AG04450 (cell line): ENCODE data around the gene DCLK1. TPM values are rescaled to one million over a fixed set of nuclear protein-coding genes. Genes with fewer than 3 reads are reported as not detected.

Experiments used
- CTCF ChIA-PET: fragments of 300-600, 350-600 bp; formaldehyde crosslinking; extraction: SDS; loops from one replicate; lab custom pipeline; 2022; ENCODE audit warnings: antibody characterized with exemption, inconsistent platforms; lab: Charles Lee
- POLR2A ChIA-PET: fragments of 350-600 bp; formaldehyde crosslinking; extraction: SDS; loops from one replicate; lab custom pipeline; 2021; ENCODE audit warnings: antibody characterized with exemption, inconsistent platforms; lab: Yijun Ruan, JAX
- DNase-seq: peaks from one replicate; pipeline ENCODE4 v3.0.0-alpha.2; 2011; ENCODE audit warnings: low read depth, low spot score
- H3K27ac ChIP-seq: one replicate; pipeline ENCODE4 v1.5.1; 2012; ENCODE audit warnings: low read depth, low read length, control low read depth
- H3K27me3 ChIP-seq: one replicate; pipeline ENCODE4 v1.6.0; 2012; ENCODE audit warnings: low read length; ENCODE audit not compliant: control insufficient read depth, insufficient read depth
- H3K4me3 ChIP-seq: 2 replicates; pipeline ENCODE4 v1.5.1; 2011; ENCODE audit warnings: mild to moderate bottlenecking, low read depth, low read length, control low read depth
- H3K9me3 ChIP-seq: 2 replicates; pipeline ENCODE4 v1.5.1; 2012; ENCODE audit warnings: low read length; ENCODE audit not compliant: control insufficient read depth, insufficient read depth
- polyA plus RNA-seq: library from polyadenylated mRNA; depleted of rRNA; stranded (reverse); fragments of >200 nt; gene quantifications from 2 replicates; pipeline ENCODE4 v1.2.3, GENCODE V29; 2011
- TF ChIP-seq, protein P1 (sequence below): IDR thresholded peaks from 2 replicates; pipeline ENCODE4 v1.5.1; 2011; ENCODE audit warnings: low read depth, low read length, control low read depth, inconsistent platforms

DCLK1 gene
- polyA plus RNA-seq, 1 experiment, result not detected

DNA sequence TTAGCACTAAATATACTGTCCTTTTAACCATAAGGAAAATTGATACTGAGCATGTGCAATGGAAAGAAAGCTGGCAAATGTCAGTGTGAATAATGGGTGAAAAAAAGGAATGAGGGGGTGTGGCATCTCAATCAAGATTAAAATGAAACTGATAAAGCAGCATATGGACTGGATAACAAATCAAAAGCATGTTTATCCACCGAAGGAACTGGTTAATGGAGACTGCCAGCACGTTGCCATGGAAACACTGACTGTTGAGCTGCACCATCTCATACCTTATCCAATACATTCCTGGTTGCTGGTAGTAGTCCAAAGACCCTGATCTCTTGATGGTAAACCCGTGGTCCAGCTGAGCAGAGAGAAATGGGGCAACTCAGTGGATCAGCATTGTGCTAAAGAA is 343.2 kb downstream of the DCLK1 start:
- Histone ChIP-seq H3K27ac (no peak overlapping the region), H3K9me3 (no peaks in the 10 kb centered on the region), H3K4me3 (no peak overlapping the region), H3K27me3 (no peaks in the 10 kb centered on the region)
- TF ChIP-seq, protein P1, sequence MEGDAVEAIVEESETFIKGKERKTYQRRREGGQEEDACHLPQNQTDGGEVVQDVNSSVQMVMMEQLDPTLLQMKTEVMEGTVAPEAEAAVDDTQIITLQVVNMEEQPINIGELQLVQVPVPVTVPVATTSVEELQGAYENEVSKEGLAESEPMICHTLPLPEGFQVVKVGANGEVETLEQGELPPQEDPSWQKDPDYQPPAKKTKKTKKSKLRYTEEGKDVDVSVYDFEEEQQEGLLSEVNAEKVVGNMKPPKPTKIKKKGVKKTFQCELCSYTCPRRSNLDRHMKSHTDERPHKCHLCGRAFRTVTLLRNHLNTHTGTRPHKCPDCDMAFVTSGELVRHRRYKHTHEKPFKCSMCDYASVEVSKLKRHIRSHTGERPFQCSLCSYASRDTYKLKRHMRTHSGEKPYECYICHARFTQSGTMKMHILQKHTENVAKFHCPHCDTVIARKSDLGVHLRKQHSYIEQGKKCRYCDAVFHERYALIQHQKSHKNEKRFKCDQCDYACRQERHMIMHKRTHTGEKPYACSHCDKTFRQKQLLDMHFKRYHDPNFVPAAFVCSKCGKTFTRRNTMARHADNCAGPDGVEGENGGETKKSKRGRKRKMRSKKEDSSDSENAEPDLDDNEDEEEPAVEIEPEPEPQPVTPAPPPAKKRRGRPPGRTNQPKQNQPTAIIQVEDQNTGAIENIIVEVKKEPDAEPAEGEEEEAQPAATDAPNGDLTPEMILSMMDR, result no peak
- CTCF ChIA-PET, result interaction anchor here (0.5 to 4.2 kb wide), 15 partner anchors 7 to 1683 kb away, joined by 3 to 83 read pairs (median 8); no protein-coding TSS in a partner anchor
- DNase-seq, result no peak
- POLR2A ChIA-PET, result no interaction called here

DNA sequence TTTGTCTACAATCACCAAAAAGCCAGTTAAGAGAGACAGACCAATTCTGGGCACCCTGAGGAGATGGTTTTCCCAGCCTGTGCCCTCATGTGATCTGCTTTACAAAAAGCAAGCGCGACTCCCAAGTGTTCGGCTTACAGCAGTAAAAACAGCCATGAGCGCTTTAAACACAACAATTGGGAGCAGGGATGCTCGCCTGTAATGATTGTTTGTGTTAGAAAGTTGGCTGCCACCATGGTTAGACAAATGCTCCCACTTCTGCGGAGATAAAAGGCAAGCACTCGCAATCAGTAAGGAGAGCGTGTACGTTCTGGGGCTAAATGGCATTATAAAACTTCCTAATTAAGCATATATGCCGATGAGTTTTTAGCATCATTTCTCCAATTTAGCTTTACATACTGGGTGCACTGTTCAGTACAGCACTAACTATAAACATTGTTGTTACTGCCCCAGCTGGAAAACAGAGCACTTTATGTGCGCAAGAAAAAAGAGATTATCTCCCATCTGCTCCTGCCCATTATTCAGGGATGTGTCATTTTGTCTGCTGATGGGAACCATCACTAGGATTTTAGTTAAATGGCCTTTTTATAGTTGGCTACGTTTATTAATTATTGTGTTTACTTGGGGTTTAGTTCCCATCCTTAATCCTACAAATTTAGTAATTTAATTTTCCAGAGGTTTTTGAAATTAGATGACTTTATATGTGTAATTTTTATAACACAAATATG is 345.4 kb downstream of the DCLK1 start:
- no peaks in the 10 kb centered on the region for H3K27me3 ChIP-seq
- DNase-seq, result no peak
- POLR2A ChIA-PET, result no interaction called here
- H3K27ac ChIP-seq, result no peak overlapping the region
- TF ChIP-seq, protein P1, result no peak
- no peak overlapping the region for H3K4me3 ChIP-seq
- no peaks in the 10 kb centered on the region for H3K9me3 ChIP-seq
- CTCF ChIA-PET, result interaction anchor here (0.8 to 1.2 kb wide), 2 partner anchors 65 to 169 kb away, joined by 3 read pairs; no protein-coding TSS in a partner anchor

DNA sequence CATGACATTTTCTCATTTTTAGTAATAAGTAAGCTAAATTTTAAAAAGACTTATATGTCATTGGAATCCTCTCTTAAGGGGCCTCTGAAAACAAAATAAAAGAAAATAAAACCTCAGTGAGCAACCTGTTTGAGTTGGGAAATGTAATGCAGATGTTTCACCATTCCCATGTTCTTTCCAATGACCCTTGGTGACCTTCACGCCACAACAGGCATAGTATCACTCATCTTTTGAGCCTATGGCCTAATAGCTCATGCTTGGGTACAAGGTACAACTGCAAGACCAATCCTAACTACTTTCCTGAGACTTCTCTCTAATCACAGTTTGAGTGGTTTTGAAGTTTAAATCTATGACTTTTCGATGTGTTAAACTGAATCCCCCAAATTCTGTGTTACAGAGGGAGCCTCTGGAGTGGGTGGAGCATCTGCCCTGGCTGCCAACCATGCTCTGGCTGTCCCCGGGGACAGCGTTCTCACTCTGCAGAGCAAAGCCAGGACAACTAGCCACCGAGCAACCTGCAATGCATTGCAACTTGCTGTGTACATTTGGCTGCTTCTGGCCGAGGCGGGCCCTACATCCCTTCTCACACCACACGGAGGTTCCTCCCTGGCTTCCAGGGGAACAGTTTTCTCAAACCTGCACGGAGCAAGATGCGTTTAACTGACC is 346.8 kb downstream of the DCLK1 start:
- H3K27me3 ChIP-seq, result no peaks in the 10 kb centered on the region
- H3K27ac ChIP-seq, result no peak overlapping the region
- no peaks in the 10 kb centered on the region for H3K9me3 ChIP-seq
- ChIA-PET CTCF (interaction anchor here (0.8 to 1.2 kb wide), 4 partner anchors 19 to 170 kb away, joined by 3 read pairs; no protein-coding TSS in a partner anchor), POLR2A (no interaction called here)
- DNase-seq, result no peak
- no peak overlapping the region for H3K4me3 ChIP-seq
- TF ChIP-seq, protein P1, result no peak

DNA sequence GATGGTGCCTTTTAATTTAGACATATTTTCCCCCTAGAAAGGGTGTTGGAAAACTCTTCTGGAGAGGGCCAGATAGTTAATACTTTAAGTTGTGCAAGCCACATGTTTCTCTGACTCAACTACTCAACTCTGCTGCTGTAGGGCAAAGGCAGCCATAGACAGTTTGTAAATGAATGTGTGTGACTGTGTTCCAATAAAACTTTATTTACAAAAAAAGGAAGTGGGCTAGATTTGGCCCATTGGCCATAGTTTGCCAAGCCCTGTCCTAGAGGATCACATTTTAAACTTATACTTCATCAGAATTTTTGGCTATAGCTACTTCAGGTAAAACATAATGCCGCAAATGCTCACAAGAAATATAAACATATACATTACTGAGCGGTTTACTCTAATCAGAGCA is 348.4 kb downstream of the DCLK1 start:
- ChIA-PET CTCF (interaction anchor here (0.6 kb wide), 1 partner anchor 1982 kb away, joined by 3 read pairs; no protein-coding TSS in a partner anchor), POLR2A (no interaction called here)
- Histone ChIP-seq H3K9me3 (no peaks in the 10 kb centered on the region), H3K4me3 (no peak overlapping the region), H3K27ac (no peak overlapping the region), H3K27me3 (no peaks in the 10 kb centered on the region)
- no peak for DNase-seq
- TF ChIP-seq, protein P1, result no peak
